EH (cell line): ENCODE measurements around the gene CNDP1.

Experiments used
- DNase-seq: peaks from one replicate; pipeline ENCODE4 v3.0.0-alpha.2; 2015; ENCODE audit warnings: low read depth

The CNDP1 gene

GRCh38 chr18:74626049-74626874, 92.0 kb downstream of the CNDP1 start:
- DNase-seq = no peak

- DNase-seq = no peak
Measured at GRCh38 chr18:74630804-74631203, 96.5 kb downstream of the CNDP1 start.

GRCh38 chr18:74631212-74631611, 96.9 kb downstream of the CNDP1 start:
- no peak for DNase-seq

- peak; percentile 88 for DNase-seq
Measured at GRCh38 chr18:74631623-74632350, 97.5 kb downstream of the CNDP1 start.

- DNase-seq = no peak
Measured at GRCh38 chr18:74632351-74632679, 98.0 kb downstream of the CNDP1 start.

- no peak for DNase-seq
Measured at GRCh38 chr18:74632856-74633255, 98.6 kb downstream of the CNDP1 start.

GRCh38 chr18:74633652-74634352, 99.5 kb downstream of the CNDP1 start:
- DNase-seq = peak; percentile 52

GRCh38 chr18:74635224-74635975, 101.1 kb downstream of the CNDP1 start:
- DNase-seq = no peak
